ENCODE measurements around the gene UCK2.

UCK2 gene

GRCh38 chr1:165856021-165856420, 28.6 kb downstream of the UCK2 start:
- no peak for DNase-seq

- DNase-seq: no peak
Measured at GRCh38 chr1:165856606-165857005, 29.2 kb downstream of the UCK2 start.

- peak; percentile 10 for DNase-seq
Measured at GRCh38 chr1:165857046-165857801, 29.8 kb downstream of the UCK2 start.

GRCh38 chr1:165858364-165858823, 31.0 kb downstream of the UCK2 start:
- DNase-seq: no peak

- no peak for DNase-seq
Measured at GRCh38 chr1:165858967-165859845, 31.8 kb downstream of the UCK2 start.

- DNase-seq: no peak
Measured at GRCh38 chr1:165860065-165860464, 32.7 kb downstream of the UCK2 start.

- no peak for DNase-seq
Measured at GRCh38 chr1:165861911-165862310, 34.5 kb downstream of the UCK2 start.

- DNase-seq: no peak
Measured at GRCh38 chr1:165862448-165862847, 35.0 kb downstream of the UCK2 start.

- no peak for DNase-seq
Measured at GRCh38 chr1:165863346-165863745, 35.9 kb downstream of the UCK2 start.

- no peak for DNase-seq
Measured at GRCh38 chr1:165865633-165866340, 38.4 kb downstream of the UCK2 start.

GRCh38 chr1:165869343-165869742, 41.9 kb downstream of the UCK2 start:
- DNase-seq: no peak

- DNase-seq: peak; percentile 60
Measured at GRCh38 chr1:165871311-165872067, 44.1 kb downstream of the UCK2 start.

GRCh38 chr1:165873481-165873880, 46.1 kb downstream of the UCK2 start:
- DNase-seq: no peak

- DNase-seq: no peak
Measured at GRCh38 chr1:165874643-165875042, 47.2 kb downstream of the UCK2 start.

GRCh38 chr1:165875171-165875570, 47.8 kb downstream of the UCK2 start:
- DNase-seq: no peak

GRCh38 chr1:165875604-165876003, 48.2 kb downstream of the UCK2 start:
- no peak for DNase-seq

GRCh38 chr1:165876121-165876520, 48.7 kb downstream of the UCK2 start:
- no peak for DNase-seq

GRCh38 chr1:165877411-165877810, 50.0 kb downstream of the UCK2 start:
- DNase-seq: no peak

- DNase-seq: no peak
Measured at GRCh38 chr1:165877940-165878556, 50.6 kb downstream of the UCK2 start.

- DNase-seq: no peak
Measured at GRCh38 chr1:165879946-165880345, 52.5 kb downstream of the UCK2 start.

- DNase-seq: no peak
Measured at GRCh38 chr1:165880993-165881392, 53.6 kb downstream of the UCK2 start.

Measured in NK-92 treated with Interleukin-12 subunit alpha and Interleukin-12 subunit beta, amount 100 ng/mL, for 24 hours (cell line).